MCF 10A (cell line): ENCODE data around the gene RNFT2. TPM values are rescaled to one million over a fixed set of nuclear protein-coding genes. Genes with fewer than 3 reads are reported as not detected.

Experiments used
- BruUV-seq: library from RNA; stranded (reverse); fragments of 400-500 nt; replicated peaks from 2 replicates; lab custom pipeline; 2021; lab: Mats Ljungman, UMichigan
- CTCF ChIA-PET: fragments of 300-600 bp; sonication (Branson Sonifier 250); formaldehyde crosslinking; extraction: SDS; loops from one replicate; lab custom pipeline; 2021; ENCODE audit warnings: antibody characterized with exemption, inconsistent platforms; lab: Yijun Ruan, JAX
- POLR2A ChIA-PET: fragments of 300-600, 350-650 bp; sonication (Branson Sonifier 250); formaldehyde crosslinking; extraction: SDS; loops from one replicate; lab custom pipeline; 2020; ENCODE audit warnings: antibody characterized with exemption, inconsistent platforms; lab: Yijun Ruan, JAX
- DNase-seq: peaks from one replicate; pipeline ENCODE4 v3.0.0-alpha.2; 2018; ENCODE audit not compliant: unreplicated experiment
- H3K27ac Mint-ChIP-seq: one replicate; pipeline ENCODE4 v1.8.0; 2022; ENCODE audit warnings: mild to moderate bottlenecking, low read depth, mixed read lengths; ENCODE audit not compliant: unreplicated experiment
- H3K27me3 Mint-ChIP-seq: one replicate; pipeline ENCODE4 v1.8.0; 2022; ENCODE audit warnings: mixed read lengths; ENCODE audit not compliant: insufficient read depth, unreplicated experiment
- H3K36me3 Mint-ChIP-seq: one replicate; pipeline ENCODE4 v1.8.0; 2022; ENCODE audit warnings: mild to moderate bottlenecking, moderate library complexity, mixed read lengths; ENCODE audit not compliant: insufficient read depth, unreplicated experiment
- H3K4me1 Mint-ChIP-seq: one replicate; pipeline ENCODE4 v1.8.0; 2022; ENCODE audit warnings: mixed read lengths; ENCODE audit not compliant: insufficient read depth, unreplicated experiment
- H3K4me3 Mint-ChIP-seq: one replicate; pipeline ENCODE4 v1.8.0; 2022; ENCODE audit warnings: mild to moderate bottlenecking, moderate library complexity, mixed read lengths; ENCODE audit not compliant: unreplicated experiment
- H3K9me3 Mint-ChIP-seq: one replicate; pipeline ENCODE4 v1.8.0; 2022; ENCODE audit warnings: mixed read lengths; ENCODE audit not compliant: unreplicated experiment
- intact Hi-C: fragments of 100-400 bp; cut with micrococcal nuclease; formaldehyde crosslinking; loops from 2 replicates; pipeline ENCODE4 v1.14.1; 2022
- total RNA-seq: library from RNA; stranded (reverse); gene quantifications from 2 replicates; pipeline ENCODE4 v1.2.3, GENCODE V29; 2022
- TF ChIP-seq, protein P1 (sequence below): fragments of 200-600 bp; IDR thresholded peaks from one replicate; pipeline ENCODE4 v1.8.0; 2022; ENCODE audit warnings: antibody characterized with exemption, mild to moderate bottlenecking; ENCODE audit not compliant: unreplicated experiment

Gene RNFT2
- total RNA-seq, 1 experiment from 2014 or later: 7.2 TPM

DNA sequence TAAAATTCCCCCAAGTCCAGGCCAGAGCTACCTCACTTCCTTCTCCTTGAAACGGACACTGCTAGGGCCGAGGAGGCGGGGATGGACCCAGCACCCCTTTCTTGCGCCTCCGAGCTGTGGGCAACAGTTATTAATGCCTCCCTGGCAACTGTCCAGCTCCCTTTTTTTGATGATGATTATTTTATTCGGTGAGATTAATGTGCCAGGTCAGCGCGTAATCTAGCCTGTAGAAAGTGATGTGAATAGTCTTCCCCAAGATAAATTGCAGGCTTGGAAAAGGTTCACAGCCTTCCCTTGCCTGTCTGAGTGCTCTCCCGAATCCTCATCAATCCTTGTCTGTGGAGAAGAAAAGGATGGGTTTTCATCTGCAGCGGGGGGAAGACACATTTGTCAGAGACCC, 54.3 kb downstream of the RNFT2 start:
- POLR2A ChIA-PET: no interaction called here
- H3K4me3 Mint-ChIP-seq: no peak overlapping the region

DNA sequence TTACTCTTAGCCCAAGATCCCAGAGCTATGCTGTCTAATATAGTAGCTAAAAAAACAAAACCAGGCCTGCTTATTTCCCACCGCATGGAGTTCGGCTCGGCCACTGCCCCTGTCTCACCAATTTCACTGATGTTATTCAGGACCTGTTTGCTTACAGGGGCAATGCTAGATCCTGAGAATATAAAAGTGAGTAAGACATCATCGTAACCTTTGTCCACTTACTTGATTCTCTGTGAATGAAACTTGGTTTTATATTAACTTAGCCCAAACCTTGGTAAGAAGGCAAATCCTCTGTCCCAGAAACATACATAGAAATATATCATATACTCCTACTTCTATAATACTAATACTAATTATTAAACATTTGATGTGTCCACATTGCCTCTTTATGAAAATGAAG, 56.6 kb downstream of the RNFT2 start:
- BruUV-seq: no TSS peak
- intact Hi-C loops: no loop called here
- ChIA-PET POLR2A (no interaction called here), CTCF (no interaction called here)
- no peak for DNase-seq
- no peaks in the 10 kb centered on the region for H3K4me1 Mint-ChIP-seq
- H3K4me3 Mint-ChIP-seq: no peak overlapping the region
- H3K27me3 Mint-ChIP-seq: no peaks in the 10 kb centered on the region
- no peaks in the 10 kb centered on the region for H3K36me3 Mint-ChIP-seq
- H3K9me3 Mint-ChIP-seq: no peaks in the 10 kb centered on the region
- TF ChIP-seq, protein P1, sequence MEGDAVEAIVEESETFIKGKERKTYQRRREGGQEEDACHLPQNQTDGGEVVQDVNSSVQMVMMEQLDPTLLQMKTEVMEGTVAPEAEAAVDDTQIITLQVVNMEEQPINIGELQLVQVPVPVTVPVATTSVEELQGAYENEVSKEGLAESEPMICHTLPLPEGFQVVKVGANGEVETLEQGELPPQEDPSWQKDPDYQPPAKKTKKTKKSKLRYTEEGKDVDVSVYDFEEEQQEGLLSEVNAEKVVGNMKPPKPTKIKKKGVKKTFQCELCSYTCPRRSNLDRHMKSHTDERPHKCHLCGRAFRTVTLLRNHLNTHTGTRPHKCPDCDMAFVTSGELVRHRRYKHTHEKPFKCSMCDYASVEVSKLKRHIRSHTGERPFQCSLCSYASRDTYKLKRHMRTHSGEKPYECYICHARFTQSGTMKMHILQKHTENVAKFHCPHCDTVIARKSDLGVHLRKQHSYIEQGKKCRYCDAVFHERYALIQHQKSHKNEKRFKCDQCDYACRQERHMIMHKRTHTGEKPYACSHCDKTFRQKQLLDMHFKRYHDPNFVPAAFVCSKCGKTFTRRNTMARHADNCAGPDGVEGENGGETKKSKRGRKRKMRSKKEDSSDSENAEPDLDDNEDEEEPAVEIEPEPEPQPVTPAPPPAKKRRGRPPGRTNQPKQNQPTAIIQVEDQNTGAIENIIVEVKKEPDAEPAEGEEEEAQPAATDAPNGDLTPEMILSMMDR: no peak
- no peak overlapping the region for H3K27ac Mint-ChIP-seq

More for the DNA sequence above, 54.3 kb downstream of the RNFT2 start:
- no peaks in the 10 kb centered on the region for H3K27me3 Mint-ChIP-seq
- no peaks in the 10 kb centered on the region for H3K4me1 Mint-ChIP-seq
- TF ChIP-seq, protein P1: no peak
- no peaks in the 10 kb centered on the region for H3K36me3 Mint-ChIP-seq
- H3K9me3 Mint-ChIP-seq: no peaks in the 10 kb centered on the region
- intact Hi-C loops: no loop called here
- no TSS peak for BruUV-seq
- no peak for DNase-seq
- CTCF ChIA-PET: interaction anchor here (0.6 to 0.7 kb wide), 2 partner anchors 14 to 197 kb away, joined by 3 to 4 read pairs; no protein-coding TSS in a partner anchor
- H3K27ac Mint-ChIP-seq: no peak overlapping the region

DNA sequence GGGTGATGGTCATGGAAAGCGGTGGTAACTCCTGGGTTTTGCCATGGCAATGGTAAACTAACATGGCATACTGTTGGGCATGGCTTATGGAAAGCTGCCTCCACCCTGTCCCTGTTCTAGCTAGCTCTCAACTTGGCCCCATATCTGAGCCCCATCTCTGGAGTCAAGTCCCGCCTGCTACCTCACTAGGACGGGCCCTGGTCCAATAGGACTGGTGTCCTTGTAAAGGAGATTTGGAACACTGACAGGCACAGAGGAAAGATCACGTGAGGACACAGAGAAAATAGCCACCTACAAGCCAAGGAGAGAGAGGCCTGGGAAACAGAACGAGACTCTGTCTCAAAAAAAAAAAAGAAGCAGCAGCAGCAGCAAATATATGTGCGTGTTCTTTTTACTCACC, 59.8 kb downstream of the RNFT2 start:
- intact Hi-C loops: no loop called here
- CTCF ChIA-PET: interaction anchor here (0.6 to 1.1 kb wide), 3 partner anchors 74 to 119 kb away, joined by 3 to 4 read pairs (median 4); no protein-coding TSS in a partner anchor
- TF ChIP-seq, protein P1: no peak
- Mint-ChIP-seq H3K9me3 (no peaks in the 10 kb centered on the region), H3K4me1 (no peaks in the 10 kb centered on the region), H3K36me3 (no peaks in the 10 kb centered on the region), H3K27ac (no peak overlapping the region), H3K27me3 (no peaks in the 10 kb centered on the region), H3K4me3 (no peak overlapping the region)
- DNase-seq: no peak
- POLR2A ChIA-PET: no interaction called here
- BruUV-seq: no TSS peak

DNA sequence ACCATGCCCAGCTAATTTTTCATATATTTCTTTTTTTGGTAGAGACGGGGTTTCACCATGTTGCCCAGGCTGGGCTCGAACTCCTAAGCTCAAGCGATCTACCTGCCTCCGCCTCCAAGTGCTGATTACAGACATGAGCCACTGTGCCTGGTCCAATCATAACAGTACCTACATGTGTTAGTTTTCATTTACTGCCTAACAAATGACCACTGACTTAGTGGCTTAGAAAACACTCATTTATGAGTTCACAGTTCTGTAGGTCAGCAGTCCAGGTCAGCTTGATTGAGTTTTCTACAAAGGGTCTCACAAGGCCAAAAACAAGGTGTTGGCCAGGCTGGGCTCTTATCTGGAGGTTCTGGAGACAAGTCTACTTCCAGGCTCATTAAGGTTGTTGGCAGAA, 60.6 kb downstream of the RNFT2 start:
- H3K4me3 Mint-ChIP-seq: no peak overlapping the region
- ChIA-PET CTCF (interaction anchor here (0.6 to 1.1 kb wide), 2 partner anchors 75 to 86 kb away, joined by 3 to 4 read pairs; no protein-coding TSS in a partner anchor), POLR2A (no interaction called here)
- H3K9me3 Mint-ChIP-seq: no peaks in the 10 kb centered on the region
- DNase-seq: no peak
- intact Hi-C loops: no loop called here
- H3K36me3 Mint-ChIP-seq: no peaks in the 10 kb centered on the region
- BruUV-seq: no TSS peak
- H3K4me1 Mint-ChIP-seq: no peaks in the 10 kb centered on the region
- H3K27ac Mint-ChIP-seq: no peak overlapping the region
- TF ChIP-seq, protein P1: no peak
- H3K27me3 Mint-ChIP-seq: no peaks in the 10 kb centered on the region
